ENCODE measurements around the gene STARD4. TPM values are rescaled to one million over a fixed set of nuclear protein-coding genes. Genes with fewer than 3 reads are reported as not detected.

STARD4 gene
- total and polyA plus RNA-seq, 2 experiments from 2014 or later, result 39.9 to 126 TPM

DNA sequence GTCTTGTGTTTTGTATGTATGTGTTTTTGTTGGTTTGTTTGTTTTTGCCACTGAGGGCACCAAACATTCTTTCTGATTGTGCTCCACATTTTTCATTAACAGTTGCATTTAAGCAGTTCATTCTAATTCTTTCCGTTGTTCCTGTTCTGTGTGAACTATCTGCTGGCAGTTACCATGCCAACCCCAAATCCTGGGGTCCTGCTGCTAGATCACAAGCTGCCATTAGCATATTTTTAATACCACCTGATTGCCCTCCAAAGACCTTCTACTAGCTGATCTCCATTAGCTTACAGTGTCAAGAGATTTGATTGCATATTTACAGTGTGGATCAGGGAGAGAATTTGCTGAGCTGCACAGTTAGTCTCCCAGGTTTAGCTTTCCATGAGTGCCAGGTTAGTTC lies 40.6 kb upstream of the STARD4 start:
- H3K79me2 ChIP-seq, result no peaks in the 10 kb centered on the region

GRCh38 chr5:111552492-111552891 lies 40.2 kb upstream of the STARD4 start:
- H3K4me3 ChIP-seq, result no peak overlapping the region
- H3K27me3 ChIP-seq, result no peaks in the 10 kb centered on the region
- no peak for TF ChIP-seq EZH2 (IDR thresholded peaks at IDR 0.05; ENCODE audit: borderline replicate concordance)
- TF ChIP-seq, protein P1, sequence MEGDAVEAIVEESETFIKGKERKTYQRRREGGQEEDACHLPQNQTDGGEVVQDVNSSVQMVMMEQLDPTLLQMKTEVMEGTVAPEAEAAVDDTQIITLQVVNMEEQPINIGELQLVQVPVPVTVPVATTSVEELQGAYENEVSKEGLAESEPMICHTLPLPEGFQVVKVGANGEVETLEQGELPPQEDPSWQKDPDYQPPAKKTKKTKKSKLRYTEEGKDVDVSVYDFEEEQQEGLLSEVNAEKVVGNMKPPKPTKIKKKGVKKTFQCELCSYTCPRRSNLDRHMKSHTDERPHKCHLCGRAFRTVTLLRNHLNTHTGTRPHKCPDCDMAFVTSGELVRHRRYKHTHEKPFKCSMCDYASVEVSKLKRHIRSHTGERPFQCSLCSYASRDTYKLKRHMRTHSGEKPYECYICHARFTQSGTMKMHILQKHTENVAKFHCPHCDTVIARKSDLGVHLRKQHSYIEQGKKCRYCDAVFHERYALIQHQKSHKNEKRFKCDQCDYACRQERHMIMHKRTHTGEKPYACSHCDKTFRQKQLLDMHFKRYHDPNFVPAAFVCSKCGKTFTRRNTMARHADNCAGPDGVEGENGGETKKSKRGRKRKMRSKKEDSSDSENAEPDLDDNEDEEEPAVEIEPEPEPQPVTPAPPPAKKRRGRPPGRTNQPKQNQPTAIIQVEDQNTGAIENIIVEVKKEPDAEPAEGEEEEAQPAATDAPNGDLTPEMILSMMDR (IDR thresholded peaks at IDR 0.05; ENCODE audit: poor library complexity), result no peak
- TF ChIP-seq EZH2phosphoT487 (IDR thresholded peaks at IDR 0.05; ENCODE audit: low read depth, severe bottlenecking, unreplicated experiment), result no peak
- H3K36me3 ChIP-seq (replicated peaks; ENCODE audit: insufficient read depth, low read depth), result no peaks in the 10 kb centered on the region
- DNase-seq (ENCODE audit: low spot score), result no peak
- no peak overlapping the region for H3K4me2 ChIP-seq
- no peaks in the 10 kb centered on the region for H4K20me1 ChIP-seq (ENCODE audit: insufficient read depth, poor library complexity, severe bottlenecking)
- H3K4me1 ChIP-seq (ENCODE audit: insufficient read depth), result no peaks in the 10 kb centered on the region
- 95% methylated on average over 2 of the region's 2 CpGs for WGBS (ENCODE audit: low lambda C conversion rate, missing lambda C conversion rate)
- no peaks in the 10 kb centered on the region for H3K79me2 ChIP-seq
- H3K9me3 ChIP-seq (ENCODE audit: low read depth), result no peaks in the 10 kb centered on the region
- H3K9me2 ChIP-seq (replicated peaks; ENCODE audit: insufficient read depth), result no peaks in the 10 kb centered on the region
- no peak overlapping the region for H3K27ac ChIP-seq
- H2AFZ ChIP-seq, result no peak overlapping the region

More for the DNA sequence above, 40.6 kb upstream of the STARD4 start:
- no peak overlapping the region for H3K4me3 ChIP-seq
- H3K27ac ChIP-seq, result no peak overlapping the region
- no peaks in the 10 kb centered on the region for H4K20me1 ChIP-seq (ENCODE audit: insufficient read depth, poor library complexity, severe bottlenecking)
- H3K9me3 ChIP-seq (ENCODE audit: low read depth), result no peaks in the 10 kb centered on the region
- H3K9me2 ChIP-seq (replicated peaks; ENCODE audit: insufficient read depth), result no peaks in the 10 kb centered on the region
- TF ChIP-seq EZH2phosphoT487 (IDR thresholded peaks at IDR 0.05; ENCODE audit: low read depth, severe bottlenecking, unreplicated experiment) (no peak), EZH2 (IDR thresholded peaks at IDR 0.05; ENCODE audit: borderline replicate concordance) (no peak)
- TF ChIP-seq, protein P1 (IDR thresholded peaks at IDR 0.05; ENCODE audit: poor library complexity), result no peak
- 75% methylated on average over 1 of the region's 1 CpG for WGBS (ENCODE audit: low lambda C conversion rate, missing lambda C conversion rate)
- H3K36me3 ChIP-seq (replicated peaks; ENCODE audit: insufficient read depth, low read depth), result no peaks in the 10 kb centered on the region
- no peak overlapping the region for H3K4me2 ChIP-seq
- H3K4me1 ChIP-seq (ENCODE audit: insufficient read depth), result no peaks in the 10 kb centered on the region
- H3K27me3 ChIP-seq, result no peaks in the 10 kb centered on the region
- H2AFZ ChIP-seq, result no peak overlapping the region
- DNase-seq (ENCODE audit: low spot score), result no peak

DNA sequence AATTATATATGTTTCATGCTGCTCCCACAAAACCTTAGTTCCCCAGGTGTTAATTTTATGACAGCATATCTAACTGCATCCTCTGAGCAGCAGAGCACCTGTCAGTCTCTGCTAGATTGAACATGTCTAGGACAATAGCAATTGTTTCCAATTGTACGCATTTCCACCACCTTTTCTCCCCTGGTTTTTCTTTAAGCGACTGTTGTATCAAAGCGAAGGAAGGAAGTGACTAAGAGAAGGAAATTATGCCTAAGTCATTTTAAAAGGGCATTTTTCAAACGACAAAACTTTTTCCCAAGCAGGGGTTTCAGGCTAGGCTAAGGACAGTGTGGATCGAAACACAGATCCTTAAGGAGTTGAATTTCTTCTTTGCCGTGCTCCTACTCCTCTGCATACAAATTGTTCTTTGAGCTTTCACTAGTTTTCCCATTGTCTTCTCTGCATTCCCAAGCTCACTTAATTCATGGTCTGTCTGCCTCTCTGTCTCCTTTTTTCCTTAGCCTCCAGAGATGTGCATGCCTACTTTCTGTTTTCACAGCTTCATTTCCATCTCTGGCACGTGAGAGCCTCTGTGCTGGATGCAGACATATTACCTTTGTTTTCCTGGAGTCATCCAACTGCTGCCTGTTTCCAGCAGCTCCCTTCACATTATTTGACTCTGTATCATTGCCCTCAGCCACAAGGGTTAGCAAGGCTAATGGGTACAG lies 39.4 kb upstream of the STARD4 start:
- no peaks in the 10 kb centered on the region for H3K9me3 ChIP-seq (ENCODE audit: low read depth)
- TF ChIP-seq EZH2 (IDR thresholded peaks at IDR 0.05; ENCODE audit: borderline replicate concordance) (no peak), EZH2phosphoT487 (IDR thresholded peaks at IDR 0.05; ENCODE audit: low read depth, severe bottlenecking, unreplicated experiment) (no peak)
- TF ChIP-seq, protein P1 (IDR thresholded peaks at IDR 0.05; ENCODE audit: poor library complexity), result no peak
- H3K79me2 ChIP-seq, result no peaks in the 10 kb centered on the region
- no peak overlapping the region for H2AFZ ChIP-seq
- H3K4me3 ChIP-seq, result no peak overlapping the region
- H3K36me3 ChIP-seq (replicated peaks; ENCODE audit: insufficient read depth, low read depth), result no peaks in the 10 kb centered on the region
- no peak overlapping the region for H3K4me2 ChIP-seq
- no peaks in the 10 kb centered on the region for H3K27me3 ChIP-seq
- DNase-seq (ENCODE audit: low spot score), result no peak
- H3K4me1 ChIP-seq (ENCODE audit: insufficient read depth), result no peaks in the 10 kb centered on the region
- no peaks in the 10 kb centered on the region for H3K9me2 ChIP-seq (replicated peaks; ENCODE audit: insufficient read depth)
- no peak overlapping the region for H3K27ac ChIP-seq
- H4K20me1 ChIP-seq (ENCODE audit: insufficient read depth, poor library complexity, severe bottlenecking), result no peaks in the 10 kb centered on the region
- 66% methylated on average over 7 of the region's 7 CpGs for WGBS (ENCODE audit: low lambda C conversion rate, missing lambda C conversion rate)

Measured in hepatocyte (in vitro differentiated cells).